Measurements from ENCODE around the gene EDA. TPM values are rescaled to one million over a fixed set of nuclear protein-coding genes. Genes with fewer than 3 reads are reported as not detected.
"Not testable (repeated sequence)": the region's sequence is repeated elsewhere in the genome, so short reads cannot be mapped to it uniquely, and the experiment has no call there.

Gene EDA
- polyA plus RNA-seq, 3 donors from 2014 or later = not detected

- Mint-ChIP-seq H3K9me3 (peaks cover 0 to 5% (median 0%) of the 10 kb centered on the region in 6 donors), H3K4me1 (no peaks in the 10 kb centered on the region), H3K36me3 (no peaks in the 10 kb centered on the region), H3K27me3 (ENCODE audit: low read depth in 3 of 3) (peaks cover 0 to 17% (median 6%) of the 10 kb centered on the region in 3 donors), H3K4me3 (no peak overlapping the region), H3K27ac (no peak overlapping the region)
- no peak for DNase-seq
These were observed 177.5 kb downstream of the EDA start for GRCh38 chrX:69793260-69793935.

- Mint-ChIP-seq H3K4me3 (no peak overlapping the region), H3K9me3 (peaks cover 0 to 4% (median 0%) of the 10 kb centered on the region in 6 donors), H3K27me3 (ENCODE audit: low read depth in 3 of 3) (peaks cover 0 to 15% (median 12%) of the 10 kb centered on the region in 3 donors), H3K4me1 (no peaks in the 10 kb centered on the region), H3K27ac (no peak overlapping the region), H3K36me3 (no peaks in the 10 kb centered on the region)
- no peak for DNase-seq
These were observed 179.8 kb downstream of the EDA start for GRCh38 chrX:69795702-69796101.

GRCh38 chrX:69807400-69807799 is 191.5 kb downstream of the EDA start:
- peaks cover 0 to 3% (median 0%) of the 10 kb centered on the region in 6 donors for H3K9me3 Mint-ChIP-seq
- no peaks in the 10 kb centered on the region for H3K36me3 Mint-ChIP-seq
- no peak overlapping the region for H3K27ac Mint-ChIP-seq
- peaks cover 0 to 2% (median 0%) of the 10 kb centered on the region in 3 donors for H3K27me3 Mint-ChIP-seq (ENCODE audit: low read depth in 3 of 3)
- DNase-seq = no peak
- peaks cover 0 to 7% of the 10 kb centered on the region in 2 donors for H3K4me1 Mint-ChIP-seq
- no peak overlapping the region for H3K4me3 Mint-ChIP-seq

- Mint-ChIP-seq H3K36me3 (no peaks in the 10 kb centered on the region), H3K9me3 (peaks cover 0 to 3% (median 0%) of the 10 kb centered on the region in 6 donors), H3K4me3 (no peak overlapping the region), H3K27me3 (ENCODE audit: low read depth in 3 of 3) (peaks cover 0 to 2% (median 1%) of the 10 kb centered on the region in 3 donors), H3K4me1 (peaks cover 0 to 7% of the 10 kb centered on the region in 2 donors), H3K27ac (no peak overlapping the region)
- DNase-seq = no peak
These were observed 192.5 kb downstream of the EDA start for GRCh38 chrX:69808375-69808774.

- no peak overlapping the region for H3K4me3 Mint-ChIP-seq
- peaks cover 0 to 6% (median 1%) of the 10 kb centered on the region in 6 donors for H3K9me3 Mint-ChIP-seq
- H3K36me3 Mint-ChIP-seq = no peaks in the 10 kb centered on the region
- peaks cover 0 to 7% of the 10 kb centered on the region in 2 donors for H3K4me1 Mint-ChIP-seq
- no peak overlapping the region for H3K27ac Mint-ChIP-seq
- no peak for DNase-seq
- peaks cover 1 to 5% (median 2%) of the 10 kb centered on the region in 3 donors for H3K27me3 Mint-ChIP-seq (ENCODE audit: low read depth in 3 of 3)
These were observed 197.8 kb downstream of the EDA start for GRCh38 chrX:69813677-69814076.

DNA sequence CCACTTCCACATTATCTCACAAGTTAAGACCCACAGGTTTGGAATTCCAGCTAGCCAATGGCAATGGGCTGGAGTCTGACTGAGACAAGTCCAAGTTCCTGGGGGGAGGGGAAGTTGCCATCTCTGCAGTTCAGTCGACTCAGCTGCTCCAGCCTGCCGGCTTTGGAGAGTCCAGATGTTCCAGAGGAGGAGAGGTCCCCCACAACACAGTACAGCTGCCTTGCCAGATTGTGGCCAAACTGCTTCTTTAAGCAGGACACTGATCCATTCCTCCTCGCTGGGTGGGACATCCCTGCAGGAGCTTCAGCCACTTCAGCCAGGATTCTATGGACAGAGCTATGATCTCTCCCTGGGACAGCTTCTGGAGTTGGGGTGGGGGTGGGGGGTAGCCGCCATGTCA is 199.2 kb downstream of the EDA start:
- Mint-ChIP-seq H3K4me3 (no peak overlapping the region), H3K36me3 (no peaks in the 10 kb centered on the region), H3K27me3 (ENCODE audit: low read depth in 3 of 3) (peaks cover 1 to 5% (median 2%) of the 10 kb centered on the region in 3 donors), H3K4me1 (peaks cover 0 to 7% of the 10 kb centered on the region in 2 donors), H3K27ac (no peak overlapping the region), H3K9me3 (peaks cover 0 to 7% (median 2%) of the 10 kb centered on the region in 6 donors)
- DNase-seq = no peak

GRCh38 chrX:69815519-69815918 is 199.6 kb downstream of the EDA start:
- no peak overlapping the region for H3K27ac Mint-ChIP-seq

DNA sequence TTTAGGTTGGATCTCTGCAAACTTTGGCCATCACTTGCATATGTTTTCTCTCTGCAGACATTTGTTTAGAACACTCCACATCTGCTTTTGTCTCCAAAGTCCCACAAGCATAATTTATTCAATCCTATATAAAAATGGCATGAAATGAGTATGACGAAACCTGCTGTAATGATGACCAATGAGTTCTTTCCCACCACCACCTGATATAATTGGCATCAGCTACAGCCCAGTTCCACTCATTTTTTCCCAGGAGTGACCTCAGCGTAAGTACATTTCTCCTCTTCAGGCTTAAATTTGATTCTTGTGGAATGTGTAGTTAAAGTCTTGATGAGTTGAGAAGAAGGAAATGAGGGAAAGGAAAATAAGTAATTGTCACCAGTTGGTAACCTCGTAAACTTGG is 228.7 kb downstream of the EDA start:
- peaks cover 0 to 3% (median 0%) of the 10 kb centered on the region in 6 donors for H3K9me3 Mint-ChIP-seq
- no peak for DNase-seq
- peaks cover 2 to 8% (median 2%) of the 10 kb centered on the region in 3 donors for H3K27me3 Mint-ChIP-seq (ENCODE audit: low read depth in 3 of 3)
- no peaks in the 10 kb centered on the region for H3K36me3 Mint-ChIP-seq
- H3K4me1 Mint-ChIP-seq = no peaks in the 10 kb centered on the region
- H3K4me3 Mint-ChIP-seq = no peak overlapping the region
- H3K27ac Mint-ChIP-seq = no peak overlapping the region

More at GRCh38 chrX:69815519-69815918, 199.6 kb downstream of the EDA start:
- peaks cover 0 to 7% of the 10 kb centered on the region in 2 donors for H3K4me1 Mint-ChIP-seq
- DNase-seq = no peak
- H3K27me3 Mint-ChIP-seq (ENCODE audit: low read depth in 3 of 3) = peaks cover 1 to 9% (median 2%) of the 10 kb centered on the region in 3 donors
- no peak overlapping the region for H3K4me3 Mint-ChIP-seq
- peaks cover 0 to 7% (median 2%) of the 10 kb centered on the region in 6 donors for H3K9me3 Mint-ChIP-seq
- no peaks in the 10 kb centered on the region for H3K36me3 Mint-ChIP-seq

- H3K36me3 Mint-ChIP-seq = not testable (repeated sequence)
These were observed 244.1 kb downstream of the EDA start for GRCh38 chrX:69859999-69860398.

GRCh38 chrX:69876221-69876620 is 260.3 kb downstream of the EDA start:
- Mint-ChIP-seq H3K27me3 (ENCODE audit: low read depth in 3 of 3) (peaks cover 0 to 7% (median 1%) of the 10 kb centered on the region in 3 donors), H3K9me3 (peaks cover 0 to 2% (median 0%) of the 10 kb centered on the region in 6 donors), H3K4me1 (no peaks in the 10 kb centered on the region), H3K4me3 (no peak overlapping the region), H3K27ac (no peak overlapping the region), H3K36me3 (no peaks in the 10 kb centered on the region)
- no peak for DNase-seq

More at GRCh38 chrX:69859999-69860398, 244.1 kb downstream of the EDA start:
- H3K27me3 Mint-ChIP-seq (ENCODE audit: low read depth in 3 of 3); H3K4me1 Mint-ChIP-seq; H3K4me3 Mint-ChIP-seq; H3K9me3 Mint-ChIP-seq; H3K27ac Mint-ChIP-seq; DNase-seq: not testable (repeated sequence)

GRCh38 chrX:69884210-69884609 is 268.3 kb downstream of the EDA start:
- H3K36me3 Mint-ChIP-seq = no peaks in the 10 kb centered on the region
- no peak overlapping the region for H3K4me3 Mint-ChIP-seq
- peaks cover 0 to 8% (median 3%) of the 10 kb centered on the region in 3 donors for H3K27me3 Mint-ChIP-seq (ENCODE audit: low read depth in 3 of 3)
- H3K27ac Mint-ChIP-seq = no peak overlapping the region
- no peak for DNase-seq
- H3K9me3 Mint-ChIP-seq = peaks cover 0 to 15% (median 3%) of the 10 kb centered on the region in 6 donors
- H3K4me1 Mint-ChIP-seq = no peaks in the 10 kb centered on the region

GRCh38 chrX:69896046-69896445 is 280.1 kb downstream of the EDA start:
- Mint-ChIP-seq H3K4me1 (no peaks in the 10 kb centered on the region), H3K4me3 (no peak overlapping the region), H3K9me3 (peaks cover 0 to 2% (median 0%) of the 10 kb centered on the region in 6 donors), H3K27me3 (ENCODE audit: low read depth in 3 of 3) (peaks cover 0 to 10% (median 1%) of the 10 kb centered on the region in 3 donors), H3K36me3 (no peaks in the 10 kb centered on the region), H3K27ac (no peak overlapping the region)
- no peak for DNase-seq

DNA sequence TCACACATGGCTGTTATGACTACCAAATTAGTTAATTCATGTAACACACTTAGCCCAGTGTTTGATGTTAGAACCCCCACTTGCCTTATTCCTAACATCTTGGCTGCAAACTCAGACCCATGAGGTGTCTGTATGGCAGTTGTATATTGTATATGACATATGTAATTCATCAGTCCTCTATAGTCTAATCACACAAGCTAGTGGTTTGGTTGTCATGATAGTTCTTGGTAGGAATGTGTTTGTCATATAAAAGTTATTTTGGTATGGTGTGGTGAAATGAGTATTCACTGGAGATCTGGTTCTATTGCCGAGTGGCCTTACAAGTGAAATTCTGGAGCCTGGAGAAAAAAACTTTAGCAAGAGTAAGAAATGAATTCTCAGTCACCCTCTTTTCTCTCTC is 284.6 kb downstream of the EDA start:
- H3K4me1 Mint-ChIP-seq = no peaks in the 10 kb centered on the region
- no peak for DNase-seq
- no peak overlapping the region for H3K4me3 Mint-ChIP-seq
- no peaks in the 10 kb centered on the region for H3K36me3 Mint-ChIP-seq
- H3K9me3 Mint-ChIP-seq = peaks cover 0 to 1% (median 0%) of the 10 kb centered on the region in 6 donors
- peaks cover 1 to 15% (median 3%) of the 10 kb centered on the region in 3 donors for H3K27me3 Mint-ChIP-seq (ENCODE audit: low read depth in 3 of 3)
- H3K27ac Mint-ChIP-seq = no peak overlapping the region

- Mint-ChIP-seq H3K27me3 (ENCODE audit: low read depth in 3 of 3) (peaks cover 0 to 12% (median 3%) of the 10 kb centered on the region in 3 donors), H3K4me3 (no peak overlapping the region), H3K27ac (no peak overlapping the region), H3K9me3 (peaks cover 0 to 1% (median 0%) of the 10 kb centered on the region in 6 donors), H3K36me3 (no peaks in the 10 kb centered on the region), H3K4me1 (no peaks in the 10 kb centered on the region)
- DNase-seq = no peak
These were observed 290.5 kb downstream of the EDA start for GRCh38 chrX:69906447-69906846.
